ENCODE data around the gene MTERF4.

Gene MTERF4

DNA sequence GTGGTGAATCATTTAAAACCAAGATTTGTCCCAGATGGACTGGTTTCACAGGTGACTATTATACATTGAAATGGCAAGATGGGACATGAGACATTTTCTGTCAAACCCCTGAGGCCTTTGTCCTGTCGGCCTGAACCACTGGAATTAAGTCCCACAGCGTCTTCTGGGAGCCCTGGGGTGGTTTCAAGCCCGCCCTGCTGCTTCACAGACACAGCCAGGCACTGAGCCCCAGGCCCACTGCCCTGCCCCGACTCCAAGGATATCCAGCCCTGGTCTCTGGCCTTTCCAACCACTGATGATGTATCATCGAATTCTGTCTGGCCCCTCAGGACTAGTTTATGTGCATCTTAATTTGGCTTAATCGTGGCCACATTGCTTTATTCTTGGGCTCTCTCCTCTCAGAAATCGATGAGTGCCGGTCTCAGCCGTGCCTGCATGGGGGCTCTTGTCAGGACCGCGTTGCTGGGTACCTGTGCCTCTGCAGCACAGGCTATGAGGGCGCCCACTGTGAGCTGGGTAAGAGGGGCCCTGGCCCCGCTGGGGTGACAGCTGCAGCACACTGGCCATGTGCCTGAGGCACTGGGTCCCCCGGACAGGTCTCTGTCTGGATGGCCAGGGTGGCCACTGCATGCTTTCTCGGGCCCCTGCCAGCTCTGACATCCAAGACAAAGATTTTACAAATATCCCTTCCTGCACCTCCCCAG lies 39.5 kb downstream of the MTERF4 start:
- DNase-seq (ENCODE audit: extremely low read depth, low read depth) = no peak
- TF ChIP-seq, protein P1, sequence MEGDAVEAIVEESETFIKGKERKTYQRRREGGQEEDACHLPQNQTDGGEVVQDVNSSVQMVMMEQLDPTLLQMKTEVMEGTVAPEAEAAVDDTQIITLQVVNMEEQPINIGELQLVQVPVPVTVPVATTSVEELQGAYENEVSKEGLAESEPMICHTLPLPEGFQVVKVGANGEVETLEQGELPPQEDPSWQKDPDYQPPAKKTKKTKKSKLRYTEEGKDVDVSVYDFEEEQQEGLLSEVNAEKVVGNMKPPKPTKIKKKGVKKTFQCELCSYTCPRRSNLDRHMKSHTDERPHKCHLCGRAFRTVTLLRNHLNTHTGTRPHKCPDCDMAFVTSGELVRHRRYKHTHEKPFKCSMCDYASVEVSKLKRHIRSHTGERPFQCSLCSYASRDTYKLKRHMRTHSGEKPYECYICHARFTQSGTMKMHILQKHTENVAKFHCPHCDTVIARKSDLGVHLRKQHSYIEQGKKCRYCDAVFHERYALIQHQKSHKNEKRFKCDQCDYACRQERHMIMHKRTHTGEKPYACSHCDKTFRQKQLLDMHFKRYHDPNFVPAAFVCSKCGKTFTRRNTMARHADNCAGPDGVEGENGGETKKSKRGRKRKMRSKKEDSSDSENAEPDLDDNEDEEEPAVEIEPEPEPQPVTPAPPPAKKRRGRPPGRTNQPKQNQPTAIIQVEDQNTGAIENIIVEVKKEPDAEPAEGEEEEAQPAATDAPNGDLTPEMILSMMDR (IDR thresholded peaks at IDR 0.05; ENCODE audit: low read depth, low read length) = no peak

DNA sequence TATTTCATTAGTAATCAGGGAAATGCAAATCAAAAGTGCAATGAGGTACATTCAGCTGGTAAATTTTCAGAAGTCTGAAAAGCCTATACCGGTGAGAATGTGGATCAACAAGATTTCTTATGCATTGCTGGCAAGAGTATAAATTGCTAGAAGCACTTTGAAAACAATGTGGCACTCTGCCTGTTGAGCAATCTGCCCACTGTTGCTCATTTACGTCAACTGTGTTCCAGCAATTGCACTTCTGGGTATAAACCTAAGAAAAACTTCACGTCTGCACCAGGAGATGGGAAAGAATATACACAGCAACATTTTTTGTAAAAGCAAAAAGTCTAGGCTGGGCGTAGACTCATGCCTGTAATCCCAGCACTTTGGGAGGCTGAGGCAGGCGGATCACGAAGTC lies 40.8 kb downstream of the MTERF4 start:
- peak; percentile 12 for DNase-seq (ENCODE audit: extremely low read depth, low read depth)
- TF ChIP-seq, protein P1 (IDR thresholded peaks at IDR 0.05; ENCODE audit: low read depth, low read length) = no peak

DNA sequence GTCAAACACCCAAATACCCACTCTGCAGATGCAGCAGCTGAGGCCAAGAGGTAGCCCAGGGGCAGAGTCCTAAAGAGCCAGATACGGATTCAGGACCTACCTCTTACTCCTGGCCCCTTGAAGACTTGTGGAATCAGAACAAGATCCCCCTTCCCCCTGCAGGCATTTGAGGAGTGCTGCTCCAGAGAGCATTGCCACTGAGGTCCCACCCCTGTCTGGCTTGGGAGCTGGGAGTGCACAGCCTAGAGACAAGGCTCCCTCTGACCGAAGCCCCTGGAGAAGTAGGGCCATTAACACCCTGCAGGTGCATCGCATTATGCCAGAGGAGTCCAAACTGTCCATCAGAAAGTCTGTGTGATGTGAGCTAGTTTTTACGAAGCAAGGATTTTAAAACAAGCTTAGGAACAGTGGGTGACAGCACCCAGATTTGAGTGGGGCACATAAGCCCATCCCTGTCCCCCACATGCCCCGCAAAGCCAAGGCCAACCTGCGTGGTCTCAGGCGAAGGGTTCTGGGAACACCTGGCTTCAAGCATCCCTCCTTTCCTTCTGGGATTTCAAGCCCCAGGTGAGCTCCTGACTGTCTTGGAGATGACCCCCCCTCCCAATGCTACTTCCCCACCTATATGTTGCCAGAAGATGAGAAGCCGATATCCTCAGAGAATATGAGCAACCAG lies 48.4 kb downstream of the MTERF4 start:
- DNase-seq (ENCODE audit: extremely low read depth, low read depth) = no peak
- TF ChIP-seq, protein P1 (IDR thresholded peaks at IDR 0.05; ENCODE audit: low read depth, low read length) = no peak

DNA sequence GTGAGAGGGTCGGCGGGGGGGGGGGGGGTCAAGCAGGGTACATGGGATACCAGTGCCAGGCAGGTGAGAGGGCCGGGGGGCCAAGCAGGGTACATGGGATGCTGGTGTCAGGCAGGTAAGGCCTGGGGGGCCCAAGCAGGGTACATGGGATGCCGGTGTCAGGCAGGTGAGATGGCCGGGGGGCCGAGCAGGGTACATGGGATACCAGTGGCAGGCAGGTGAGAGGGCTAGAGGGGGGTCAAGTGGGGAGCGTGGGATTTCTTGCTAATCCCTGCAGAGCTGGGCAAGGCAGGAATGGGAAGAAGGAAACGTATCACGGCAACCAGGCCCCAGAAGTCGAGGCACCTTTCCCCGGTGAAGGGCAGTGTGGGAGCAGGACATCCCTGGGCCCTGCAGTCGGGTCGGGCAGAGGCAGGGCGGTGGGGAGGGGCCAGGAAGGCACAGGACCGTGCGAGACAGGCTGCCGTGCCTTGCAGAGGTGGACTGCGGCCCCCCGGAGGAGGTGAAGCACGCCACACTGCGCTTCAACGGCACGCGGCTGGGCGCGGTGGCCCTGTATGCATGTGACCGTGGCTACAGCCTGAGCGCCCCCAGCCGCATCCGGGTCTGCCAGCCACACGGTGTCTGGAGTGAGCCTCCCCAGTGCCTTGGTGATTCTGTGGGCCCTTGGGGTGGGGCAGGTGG lies 49.3 kb downstream of the MTERF4 start:
- no peak for DNase-seq (ENCODE audit: extremely low read depth, low read depth)

DNA sequence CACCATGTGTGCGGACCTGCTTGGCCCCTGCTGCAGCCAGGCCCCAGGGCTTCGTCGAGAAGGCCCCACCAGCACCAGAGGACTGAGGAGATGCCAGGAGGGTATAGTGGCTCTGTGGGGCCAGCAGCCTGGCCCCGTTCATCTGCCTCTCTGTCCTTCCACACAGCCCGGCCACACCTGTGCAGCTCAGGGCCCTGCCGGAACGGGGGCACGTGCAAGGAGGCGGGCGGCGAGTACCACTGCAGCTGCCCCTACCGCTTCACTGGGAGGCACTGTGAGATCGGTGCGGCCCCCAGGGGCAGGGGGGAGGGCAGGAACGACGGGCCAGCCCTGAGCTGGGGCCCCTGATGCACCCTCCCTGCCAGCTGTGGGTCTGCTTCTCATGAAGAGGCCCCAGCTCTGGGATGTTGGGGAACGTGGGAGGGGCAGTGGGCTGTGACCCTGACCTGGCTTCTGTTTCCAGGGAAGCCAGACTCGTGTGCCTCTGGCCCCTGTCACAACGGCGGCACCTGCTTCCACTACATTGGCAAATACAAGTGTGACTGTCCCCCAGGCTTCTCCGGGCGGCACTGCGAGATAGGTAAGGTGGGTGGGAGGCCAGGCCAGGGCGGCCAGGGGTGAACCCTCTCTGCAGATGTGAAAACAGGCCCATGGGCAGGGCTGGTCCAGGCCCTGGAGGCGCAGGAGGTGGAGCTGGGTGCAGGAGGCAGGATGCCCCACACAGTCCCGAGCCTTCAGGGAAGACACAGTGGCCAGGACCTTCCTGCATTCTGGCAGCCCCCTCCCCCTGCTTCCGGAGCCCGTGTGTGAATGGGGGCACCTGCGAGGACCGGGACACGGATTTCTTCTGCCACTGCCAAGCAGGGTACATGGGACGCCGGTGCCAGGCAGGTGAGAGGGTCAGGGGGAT lies 50.3 kb downstream of the MTERF4 start:
- no peak for DNase-seq (ENCODE audit: extremely low read depth, low read depth)
- TF ChIP-seq, protein P1 (IDR thresholded peaks at IDR 0.05; ENCODE audit: low read depth, low read length) = no peak

More for the DNA sequence above, 49.3 kb downstream of the MTERF4 start:
- TF ChIP-seq, protein P1 (IDR thresholded peaks at IDR 0.05; ENCODE audit: low read depth, low read length) = no peak

DNA sequence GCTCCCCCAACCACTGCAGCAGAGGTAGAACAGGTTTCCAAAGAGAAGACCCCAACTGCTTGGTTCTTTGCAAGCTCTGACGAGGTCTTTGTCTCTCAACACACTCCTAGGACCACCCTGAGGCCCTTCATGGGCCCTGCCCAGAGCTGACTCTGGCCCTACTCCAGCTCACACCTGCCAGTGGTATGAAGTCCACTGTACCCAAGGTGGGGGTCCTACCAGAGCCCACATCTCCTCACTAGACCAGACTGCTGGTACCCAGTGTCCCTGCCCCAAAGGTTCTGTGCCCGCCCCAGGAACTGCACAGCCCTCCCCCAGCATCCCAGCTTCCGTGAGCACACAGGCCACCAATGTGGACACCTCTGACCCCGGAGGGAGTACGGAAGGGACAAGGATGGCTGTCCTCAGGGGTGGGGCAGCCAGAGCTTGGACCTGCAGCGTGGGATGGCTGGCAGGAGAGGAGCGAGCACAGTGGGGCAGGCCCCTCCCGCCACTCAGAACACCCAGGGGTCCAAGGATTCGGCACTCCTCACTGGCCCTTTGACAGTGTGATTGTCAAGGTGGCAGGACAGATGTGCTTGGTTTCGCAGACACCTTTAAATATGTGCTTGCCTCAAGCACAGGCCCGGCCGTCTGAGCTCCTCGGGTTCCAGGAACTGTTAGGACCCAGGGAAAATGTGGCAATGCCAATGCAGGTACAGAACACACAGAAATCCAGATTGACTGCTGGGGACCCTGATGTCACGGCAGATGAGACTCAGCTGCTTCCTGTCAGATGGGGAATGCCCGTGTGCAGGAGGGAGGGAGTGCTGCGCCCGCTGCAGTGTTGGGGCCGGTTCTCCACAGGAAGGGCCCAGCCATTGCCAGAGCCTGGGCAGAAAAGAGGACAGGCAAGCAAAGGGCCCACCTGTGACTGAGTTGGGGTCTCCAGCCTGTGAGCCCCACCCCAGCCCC lies 51.2 kb downstream of the MTERF4 start:
- DNase-seq (ENCODE audit: extremely low read depth, low read depth) = no peak
- TF ChIP-seq, protein P1 (IDR thresholded peaks at IDR 0.05; ENCODE audit: low read depth, low read length) = no peak

All from AG09319 (cell line).